ENCODE measurements around the gene SHOX.
"Not testable (repeated sequence)": the region's sequence is repeated elsewhere in the genome, so short reads cannot be mapped to it uniquely, and the experiment has no call there.

Gene SHOX

GRCh38 chrX:622802-623201 is 7.8 kb upstream of the SHOX start:
- DNase-seq: not testable (repeated sequence)

GRCh38 chrX:623268-623598 is 7.4 kb upstream of the SHOX start:
- DNase-seq: no peak

GRCh38 chrX:623599-624315 is 6.8 kb upstream of the SHOX start:
- DNase-seq: no peak

- DNase-seq: no peak
Measured at GRCh38 chrX:625137-625691, 5.4 kb upstream of the SHOX start.

- not testable (repeated sequence) for DNase-seq
Measured at GRCh38 chrX:626047-626446, 4.5 kb upstream of the SHOX start.

GRCh38 chrX:626745-627509 is 3.7 kb upstream of the SHOX start:
- DNase-seq: no peak

- DNase-seq: no peak
Measured at GRCh38 chrX:627510-627981, 3.0 kb upstream of the SHOX start.

- no peak for DNase-seq
Measured at GRCh38 chrX:627995-628394, 2.6 kb upstream of the SHOX start.

- no peak for DNase-seq
Measured at GRCh38 chrX:629230-630006, 1.2 kb upstream of the SHOX start.

GRCh38 chrX:630007-630611 is 482 bp upstream of the SHOX start:
- no peak for DNase-seq

GRCh38 chrX:631802-632365 is 1.3 kb downstream of the SHOX start:
- DNase-seq: no peak

- no peak for DNase-seq
Measured at GRCh38 chrX:632366-633042, 1.9 kb downstream of the SHOX start.

GRCh38 chrX:633043-633984 is 2.7 kb downstream of the SHOX start:
- DNase-seq: no peak

- no peak for DNase-seq
Measured at GRCh38 chrX:633985-634958, 3.7 kb downstream of the SHOX start.

- no peak for DNase-seq
Measured at GRCh38 chrX:635428-636090, 5.0 kb downstream of the SHOX start.

GRCh38 chrX:636981-637659 is 6.5 kb downstream of the SHOX start:
- no peak for DNase-seq

GRCh38 chrX:637660-638481 is 7.3 kb downstream of the SHOX start:
- no peak for DNase-seq

Measured in activated CD4-positive, alpha-beta T cell treated with anti-CD3 and anti-CD28 coated beads, Interleukin-10, Interleukin-2, amounts not matched to agents 100 ng/mL and 50 ng/mL, durations not matched to agents 16 hours and 8 hours (primary cell).